ENCODE results near the gene ALK.

Gene ALK

GRCh38 chr2:29804671-29805070 is 116.7 kb downstream of the ALK start:
- no peaks in the 10 kb centered on the region for H3K9me3 ChIP-seq
- H3K4me2 ChIP-seq = no peak overlapping the region
- no peaks in the 10 kb centered on the region for H4K20me1 ChIP-seq
- H3K4me1 ChIP-seq = no peaks in the 10 kb centered on the region
- no peak overlapping the region for H3K9ac ChIP-seq
- no peak for TF ChIP-seq Cebpa-rat (IDR thresholded peaks at IDR 0.05)
- no peaks in the 10 kb centered on the region for H3K36me3 ChIP-seq
- H3K27me3 ChIP-seq = no peaks in the 10 kb centered on the region
- H3K4me3 ChIP-seq = no peak overlapping the region
- no peak overlapping the region for H3K27ac ChIP-seq

DNA sequence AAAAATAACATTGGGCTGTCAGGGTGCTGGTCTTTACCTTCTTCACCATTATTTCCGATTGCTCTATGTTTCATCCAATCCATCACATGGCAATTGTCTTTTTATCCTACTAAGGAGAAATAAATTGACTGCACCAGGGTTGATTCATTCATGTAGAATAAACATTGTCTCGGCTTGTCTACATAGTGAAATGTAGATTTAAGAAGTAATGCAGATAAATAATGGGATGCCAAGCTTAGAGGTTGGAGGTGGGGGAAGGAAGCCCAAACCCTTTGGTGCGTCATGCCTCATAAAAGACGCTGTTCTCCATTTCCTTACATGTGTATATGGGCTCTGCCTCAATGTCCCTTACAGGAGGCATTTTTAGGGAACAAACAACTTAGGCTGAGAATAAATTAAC is 117.8 kb downstream of the ALK start:
- no peaks in the 10 kb centered on the region for H3K4me1 ChIP-seq
- no peak overlapping the region for H3K4me2 ChIP-seq
- no peak overlapping the region for H3K9ac ChIP-seq
- H3K36me3 ChIP-seq = no peaks in the 10 kb centered on the region
- no peak for TF ChIP-seq Cebpa-rat (IDR thresholded peaks at IDR 0.05)
- no peaks in the 10 kb centered on the region for H3K9me3 ChIP-seq
- H3K27ac ChIP-seq = no peak overlapping the region
- H3K4me3 ChIP-seq = no peak overlapping the region
- H4K20me1 ChIP-seq = no peaks in the 10 kb centered on the region
- no peaks in the 10 kb centered on the region for H3K27me3 ChIP-seq

DNA sequence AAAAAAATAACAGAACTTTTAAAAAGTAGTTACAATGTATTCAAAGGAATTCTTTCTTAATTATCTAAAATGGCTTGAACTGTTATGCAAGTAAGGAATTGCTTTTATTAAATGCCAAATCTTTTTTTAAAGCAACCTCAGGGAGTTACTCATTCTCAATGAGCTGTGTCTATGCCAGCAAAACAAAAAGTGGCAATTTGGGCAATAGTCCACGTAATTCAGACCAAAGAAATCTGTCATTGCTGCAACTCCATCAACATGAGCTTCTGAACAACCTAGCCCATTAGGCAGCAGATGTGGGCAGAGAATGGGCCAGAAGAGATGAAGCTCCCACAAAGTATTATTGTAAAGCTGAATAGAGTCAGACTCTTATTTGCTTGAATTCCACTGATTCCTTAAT is 118.4 kb downstream of the ALK start:
- TF ChIP-seq Cebpa-rat (IDR thresholded peaks at IDR 0.05) = no peak

GRCh38 chr2:29799628-29800027 is 121.8 kb downstream of the ALK start:
- no peak overlapping the region for H3K4me3 ChIP-seq
- no peaks in the 10 kb centered on the region for H3K36me3 ChIP-seq
- no peak overlapping the region for H3K9ac ChIP-seq
- H3K27me3 ChIP-seq = no peaks in the 10 kb centered on the region
- no peaks in the 10 kb centered on the region for H3K9me3 ChIP-seq
- H4K20me1 ChIP-seq = no peaks in the 10 kb centered on the region
- no peak overlapping the region for H3K4me2 ChIP-seq
- no peaks in the 10 kb centered on the region for H3K4me1 ChIP-seq
- TF ChIP-seq Cebpa-rat (IDR thresholded peaks at IDR 0.05) = no peak
- no peak overlapping the region for H3K27ac ChIP-seq

More for the DNA sequence above, 118.4 kb downstream of the ALK start:
- Histone ChIP-seq H3K27me3 (no peaks in the 10 kb centered on the region), H3K9ac (no peak overlapping the region), H3K4me2 (no peak overlapping the region), H4K20me1 (no peaks in the 10 kb centered on the region), H3K4me3 (no peak overlapping the region), H3K27ac (no peak overlapping the region), H3K36me3 (no peaks in the 10 kb centered on the region), H3K4me1 (no peaks in the 10 kb centered on the region), H3K9me3 (no peaks in the 10 kb centered on the region)

- Histone ChIP-seq H3K27ac (no peak overlapping the region), H3K4me1 (no peaks in the 10 kb centered on the region), H3K4me2 (no peak overlapping the region), H3K36me3 (no peaks in the 10 kb centered on the region), H3K9me3 (no peaks in the 10 kb centered on the region), H4K20me1 (no peaks in the 10 kb centered on the region), H3K27me3 (no peaks in the 10 kb centered on the region), H3K4me3 (no peak overlapping the region), H3K9ac (no peak overlapping the region)
- TF ChIP-seq Cebpa-rat (IDR thresholded peaks at IDR 0.05) = no peak
These were observed 123.5 kb downstream of the ALK start for GRCh38 chr2:29797916-29798315.

DNA sequence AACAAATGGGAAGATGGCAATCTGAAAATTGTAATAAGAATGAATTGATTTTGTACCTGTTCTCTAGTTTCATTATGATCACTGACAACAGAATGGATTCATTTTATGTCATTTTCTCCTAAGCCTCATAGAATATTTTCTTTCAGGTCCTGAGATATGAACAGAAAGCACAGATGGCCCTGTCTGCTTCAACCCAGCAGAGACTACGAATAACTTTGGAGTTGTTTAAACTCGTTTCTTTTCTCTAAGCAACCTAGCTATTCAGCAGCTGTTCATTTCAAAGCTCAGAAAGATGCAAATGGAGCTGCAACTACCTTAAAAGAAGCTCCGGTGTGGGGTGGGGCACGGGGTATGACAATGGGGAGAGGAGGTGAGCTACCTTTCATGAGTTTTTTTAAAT is 124.9 kb downstream of the ALK start:
- no peak for TF ChIP-seq Cebpa-rat (IDR thresholded peaks at IDR 0.05)
- Histone ChIP-seq H3K9me3 (no peaks in the 10 kb centered on the region), H3K36me3 (no peaks in the 10 kb centered on the region), H3K27ac (no peak overlapping the region), H3K9ac (no peak overlapping the region), H4K20me1 (no peaks in the 10 kb centered on the region), H3K4me3 (no peak overlapping the region), H3K4me2 (no peak overlapping the region), H3K27me3 (no peaks in the 10 kb centered on the region), H3K4me1 (no peaks in the 10 kb centered on the region)

- no peak for TF ChIP-seq Cebpa-rat (IDR thresholded peaks at IDR 0.05)
- H3K27ac ChIP-seq = no peak overlapping the region
- H3K27me3 ChIP-seq = no peaks in the 10 kb centered on the region
- no peak overlapping the region for H3K4me3 ChIP-seq
- no peaks in the 10 kb centered on the region for H4K20me1 ChIP-seq
- H3K36me3 ChIP-seq = no peaks in the 10 kb centered on the region
- H3K4me2 ChIP-seq = no peak overlapping the region
- H3K4me1 ChIP-seq = no peaks in the 10 kb centered on the region
- no peak overlapping the region for H3K9ac ChIP-seq
- H3K9me3 ChIP-seq = no peaks in the 10 kb centered on the region
These were observed 131.4 kb downstream of the ALK start for GRCh38 chr2:29789911-29790485.

DNA sequence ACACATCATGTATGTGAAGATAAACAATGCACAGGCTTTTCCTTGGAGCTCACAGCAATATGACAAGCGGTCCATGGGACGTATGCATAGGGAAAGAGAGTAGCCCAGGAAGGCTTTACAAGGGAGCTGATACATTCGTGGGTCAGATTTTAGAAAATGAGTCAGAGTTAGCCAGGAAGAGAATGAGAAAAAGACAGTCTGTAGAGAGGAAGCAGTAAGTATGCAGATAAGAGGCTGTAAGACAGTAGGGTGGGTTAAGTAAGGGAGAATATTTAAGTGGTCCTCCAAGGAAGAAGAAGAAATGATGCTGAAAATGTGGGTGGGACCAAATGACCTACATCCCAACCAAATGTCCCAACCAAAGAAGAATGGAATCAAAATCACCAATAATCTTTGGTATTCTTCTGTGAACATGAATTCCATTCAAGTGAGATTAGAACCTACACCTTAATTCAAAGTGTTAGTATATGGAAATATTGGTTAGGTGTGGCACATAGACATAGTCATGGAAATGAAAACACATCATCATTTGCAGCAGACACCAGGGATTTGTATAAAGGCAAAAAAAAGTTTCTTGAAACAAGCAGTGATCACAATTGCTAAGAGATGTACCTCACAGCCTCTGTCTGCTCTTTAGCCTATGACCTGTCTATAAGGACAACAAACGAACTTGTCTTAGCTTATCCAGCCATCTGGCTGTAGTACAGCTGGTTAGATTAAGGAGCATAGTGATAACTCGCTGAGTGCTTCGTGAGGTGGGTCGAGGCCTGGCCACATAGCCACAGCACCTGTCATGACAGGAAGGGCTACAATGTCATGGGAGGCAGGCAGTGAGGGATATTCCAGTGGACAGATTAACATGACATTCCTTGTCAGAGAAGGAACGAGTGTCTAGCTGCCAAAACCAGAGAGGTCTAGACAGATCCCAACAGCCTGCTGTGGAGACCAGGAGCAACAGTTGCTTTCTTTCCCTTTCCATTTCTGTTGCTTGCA is 133.6 kb downstream of the ALK start:
- TF ChIP-seq Cebpa-rat (IDR thresholded peaks at IDR 0.05) = no peak
- no peak overlapping the region for H3K9ac ChIP-seq
- H3K36me3 ChIP-seq = no peaks in the 10 kb centered on the region
- no peaks in the 10 kb centered on the region for H3K9me3 ChIP-seq
- H3K27me3 ChIP-seq = no peaks in the 10 kb centered on the region
- no peak overlapping the region for H3K27ac ChIP-seq
- no peak overlapping the region for H3K4me3 ChIP-seq
- no peaks in the 10 kb centered on the region for H3K4me1 ChIP-seq
- no peak overlapping the region for H3K4me2 ChIP-seq
- no peaks in the 10 kb centered on the region for H4K20me1 ChIP-seq

- no peak overlapping the region for H3K9ac ChIP-seq
- no peak overlapping the region for H3K27ac ChIP-seq
- no peaks in the 10 kb centered on the region for H3K36me3 ChIP-seq
- TF ChIP-seq Cebpa-rat (IDR thresholded peaks at IDR 0.05) = no peak
- no peaks in the 10 kb centered on the region for H3K9me3 ChIP-seq
- no peaks in the 10 kb centered on the region for H4K20me1 ChIP-seq
- H3K27me3 ChIP-seq = no peaks in the 10 kb centered on the region
- H3K4me2 ChIP-seq = no peak overlapping the region
- H3K4me3 ChIP-seq = no peak overlapping the region
- no peaks in the 10 kb centered on the region for H3K4me1 ChIP-seq
These were observed 135.0 kb downstream of the ALK start for GRCh38 chr2:29786361-29786760.

DNA sequence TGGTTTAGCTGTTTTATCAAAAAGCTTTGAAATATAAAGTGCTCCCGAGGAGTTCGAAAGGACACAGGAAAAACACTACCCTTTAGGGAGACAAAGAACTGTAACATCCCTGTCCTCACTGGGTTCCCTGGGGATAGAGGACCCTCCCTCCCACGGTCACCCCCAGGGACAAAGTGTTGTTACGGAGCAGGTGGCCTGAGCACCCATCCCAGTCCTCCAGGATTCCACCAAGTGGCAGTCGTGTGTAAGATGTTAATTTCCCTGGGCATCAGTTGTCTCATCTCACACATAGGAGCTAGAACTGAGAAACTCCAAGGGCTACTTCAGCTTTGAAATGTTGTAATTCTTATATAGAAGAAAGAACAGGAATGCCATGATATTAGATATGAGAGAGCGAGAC is 137.7 kb downstream of the ALK start:
- Histone ChIP-seq H3K36me3 (no peaks in the 10 kb centered on the region), H3K27ac (no peak overlapping the region), H3K4me1 (no peaks in the 10 kb centered on the region), H3K27me3 (no peaks in the 10 kb centered on the region), H3K9ac (no peak overlapping the region), H4K20me1 (no peaks in the 10 kb centered on the region), H3K4me3 (no peak overlapping the region), H3K4me2 (no peak overlapping the region), H3K9me3 (no peaks in the 10 kb centered on the region)
- TF ChIP-seq Cebpa-rat (IDR thresholded peaks at IDR 0.05) = no peak

All from BLaER1 (cell line).